Small intestine (tissue), 7 donors: ENCODE data around the gene EHMT1. TPM values are rescaled to one million over a fixed set of nuclear protein-coding genes. Genes with fewer than 3 reads are reported as not detected.

Source experiments
- DNase-seq, 2 donors: peaks; one replicate each; pipeline versions ENCODE4 v3.0.0 to v3.0.0-alpha.2; 2013
- FAIRE-seq: peaks from 2 replicates; lab custom pipeline; 2012; peaks lifted over from hg19 to GRCh38; lab: Jason Lieb, UNC
- H3K27ac ChIP-seq, 3 donors: one replicate each; pipeline ENCODE4 v1.5.1; 2013; ENCODE audit warnings: low read length in 2 of 3, mild to moderate bottlenecking in 2 of 3, control low read depth in 1 of 3, inconsistent platforms in 1 of 3, low read depth in 1 of 3, moderate library complexity in 1 of 3
- H3K27me3 ChIP-seq, 3 donors: one replicate each; pipeline ENCODE4 v1.6.1; 2013; ENCODE audit warnings: low read length in 3 of 3, inconsistent platforms in 1 of 3; ENCODE audit not compliant: control insufficient read depth in 3 of 3, insufficient read depth in 3 of 3
- H3K36me3 ChIP-seq, 3 donors: one replicate each; pipeline ENCODE4 v1.6.1; 2013; ENCODE audit warnings: low read length in 3 of 3, inconsistent platforms in 1 of 3, low read depth in 1 of 3, mild to moderate bottlenecking in 1 of 3, moderate library complexity in 1 of 3; ENCODE audit not compliant: control insufficient read depth in 3 of 3, insufficient read depth in 2 of 3
- H3K4me1 ChIP-seq, 3 donors: one replicate each; pipeline ENCODE4 v1.6.1; 2013; ENCODE audit warnings: low read length in 2 of 3, inconsistent platforms in 1 of 3, low read depth in 1 of 3, mild to moderate bottlenecking in 1 of 3, moderate library complexity in 1 of 3; ENCODE audit not compliant: control insufficient read depth in 3 of 3, insufficient read depth in 2 of 3
- H3K4me3 ChIP-seq, 3 donors: one replicate each; pipeline ENCODE4 v1.5.1; 2013; ENCODE audit warnings: low read length in 3 of 3, control low read depth in 1 of 3, inconsistent platforms in 1 of 3, low read depth in 1 of 3, mild to moderate bottlenecking in 1 of 3, moderate library complexity in 1 of 3
- H3K9me3 ChIP-seq, 2 donors: one replicate each; pipeline ENCODE4 v1.6.1; 2013; ENCODE audit warnings: low read depth in 1 of 2, low read length in 1 of 2; ENCODE audit not compliant: control insufficient read depth in 2 of 2, insufficient read depth in 1 of 2
- WGBS, 3 donors: extraction: QIAGEN DNeasy Blood & Tissue Kit; methylation state at CpG; one replicate each; pipeline ENCODE4 v1.1.7; 2013; 5-methylcytosine and 5-hydroxymethylcytosine counted together
- polyA plus RNA-seq, 4 donors: library from polyadenylated mRNA; stranded (reverse) in 3 of 4; unstranded in 1 of 4; fragments of 200-250 nt in 3 of 4; fragments of 120-200 nt in 1 of 4; gene quantifications; one replicate each; pipeline versions ENCODE4 v1.2.1 to v1.2.3, GENCODE V29; 2013
- donor health status: healthy with polysubstance abuse.
- donor health status: control.
- donor health status: control.
- donor health status: Bipolar disorder and iron deficiency.
- donor health status: healthy.

The EHMT1 gene
- polyA plus RNA-seq, 4 donors = 35.2 to 53.9 (median 39.1) TPM

- no peak for DNase-seq
- Histone ChIP-seq H3K27me3 (no peaks in the 10 kb centered on the region), H3K9me3 (peaks cover 0 to 12% of the 10 kb centered on the region in 2 donors), H3K27ac (no peak overlapping the region), H3K4me1 (no peaks in the 10 kb centered on the region), H3K36me3 (peaks cover 6 to 56% (median 16%) of the 10 kb centered on the region in 3 donors), H3K4me3 (no peak overlapping the region)
- 94 to 95% (median 94%) methylated on average over 10 of the region's 10 CpGs for WGBS, 3 donors
- no peak for FAIRE-seq
Measured at GRCh38 chr9:137750566-137750965, 131.8 kb downstream of the EHMT1 start.

- Histone ChIP-seq H3K4me3 (no peak overlapping the region), H3K9me3 (peaks cover 0 to 12% of the 10 kb centered on the region in 2 donors), H3K36me3 (peaks cover 6 to 54% (median 14%) of the 10 kb centered on the region in 3 donors), H3K27ac (no peak overlapping the region), H3K27me3 (no peaks in the 10 kb centered on the region), H3K4me1 (no peaks in the 10 kb centered on the region)
- DNase-seq = no peak
- WGBS, 3 donors = 94 to 98% (median 97%) methylated on average over 5 of the region's 5 CpGs
- FAIRE-seq = no peak
Measured at GRCh38 chr9:137751616-137752015, 132.8 kb downstream of the EHMT1 start.

DNA sequence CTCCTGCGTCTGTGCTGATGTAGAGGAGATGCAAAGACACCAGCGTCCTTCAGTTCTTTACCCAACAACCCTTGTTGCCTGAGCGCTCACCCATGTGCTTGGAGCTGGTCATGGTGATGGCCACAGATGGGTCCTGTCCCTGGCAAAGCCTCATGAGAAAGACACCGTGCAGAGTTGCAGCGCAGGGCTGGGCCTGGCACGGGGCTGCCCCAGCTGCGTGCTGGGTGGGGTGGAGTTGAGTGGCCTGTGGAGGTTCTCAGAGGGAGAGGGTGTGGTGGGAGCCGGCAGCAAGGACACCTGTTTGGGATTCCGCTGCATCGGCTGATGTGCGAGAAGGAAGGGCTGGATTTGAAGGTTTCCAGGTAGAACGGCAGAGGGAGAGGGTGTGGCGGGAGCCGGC lies 133.6 kb downstream of the EHMT1 start:
- FAIRE-seq = no peak
- H3K36me3 ChIP-seq = peaks cover 6 to 59% (median 14%) of the 10 kb centered on the region in 3 donors

DNA sequence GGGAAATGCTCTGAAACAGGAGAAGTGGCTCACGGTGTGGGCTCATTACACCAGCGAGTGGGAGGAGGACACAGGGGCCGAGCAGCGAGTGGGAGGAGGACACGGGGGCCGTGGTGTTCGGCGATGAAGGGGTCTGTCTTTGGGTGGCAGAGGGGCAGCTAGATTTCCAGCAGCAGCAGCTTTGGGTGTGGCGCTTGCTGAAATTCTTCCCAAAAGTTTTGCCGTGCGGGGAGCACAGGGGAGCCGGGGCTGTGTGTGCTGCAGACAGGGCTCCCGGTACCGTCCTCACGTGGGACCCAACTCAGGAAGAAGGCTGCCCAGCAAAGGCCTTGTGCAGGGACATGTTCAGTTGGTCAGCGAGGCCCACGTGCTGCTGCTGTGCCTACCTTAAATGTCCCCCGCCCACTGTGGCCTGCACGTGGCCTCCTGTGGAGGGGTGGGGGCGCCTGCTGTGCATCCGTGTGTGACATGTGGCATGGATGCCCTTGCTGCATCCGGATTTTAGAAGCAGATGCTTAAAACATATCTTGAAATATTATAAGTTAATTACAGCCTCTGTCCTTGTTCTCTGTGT lies 134.5 kb downstream of the EHMT1 start:
- 96 to 98% (median 97%) methylated on average over 22 of the region's 22 CpGs for WGBS, 3 donors
- FAIRE-seq (no peak), DNase-seq (no peak)
- no peaks in the 10 kb centered on the region for H3K27me3 ChIP-seq
- peaks cover 6 to 64% (median 14%) of the 10 kb centered on the region in 3 donors for H3K36me3 ChIP-seq
- no peak overlapping the region for H3K4me3 ChIP-seq
- peaks cover 0 to 12% of the 10 kb centered on the region in 2 donors for H3K9me3 ChIP-seq
- H3K27ac ChIP-seq = no peak overlapping the region
- H3K4me1 ChIP-seq = no peaks in the 10 kb centered on the region

More for the DNA sequence above, 133.6 kb downstream of the EHMT1 start:
- no peak overlapping the region for H3K4me3 ChIP-seq
- WGBS, 3 donors = 89 to 96% (median 94%) methylated on average over 13 to 14 of the region's 14 CpGs
- H3K27ac ChIP-seq = no peak overlapping the region
- H3K4me1 ChIP-seq = no peaks in the 10 kb centered on the region
- H3K27me3 ChIP-seq = no peaks in the 10 kb centered on the region
- peaks cover 0 to 12% of the 10 kb centered on the region in 2 donors for H3K9me3 ChIP-seq
- DNase-seq = no peak

DNA sequence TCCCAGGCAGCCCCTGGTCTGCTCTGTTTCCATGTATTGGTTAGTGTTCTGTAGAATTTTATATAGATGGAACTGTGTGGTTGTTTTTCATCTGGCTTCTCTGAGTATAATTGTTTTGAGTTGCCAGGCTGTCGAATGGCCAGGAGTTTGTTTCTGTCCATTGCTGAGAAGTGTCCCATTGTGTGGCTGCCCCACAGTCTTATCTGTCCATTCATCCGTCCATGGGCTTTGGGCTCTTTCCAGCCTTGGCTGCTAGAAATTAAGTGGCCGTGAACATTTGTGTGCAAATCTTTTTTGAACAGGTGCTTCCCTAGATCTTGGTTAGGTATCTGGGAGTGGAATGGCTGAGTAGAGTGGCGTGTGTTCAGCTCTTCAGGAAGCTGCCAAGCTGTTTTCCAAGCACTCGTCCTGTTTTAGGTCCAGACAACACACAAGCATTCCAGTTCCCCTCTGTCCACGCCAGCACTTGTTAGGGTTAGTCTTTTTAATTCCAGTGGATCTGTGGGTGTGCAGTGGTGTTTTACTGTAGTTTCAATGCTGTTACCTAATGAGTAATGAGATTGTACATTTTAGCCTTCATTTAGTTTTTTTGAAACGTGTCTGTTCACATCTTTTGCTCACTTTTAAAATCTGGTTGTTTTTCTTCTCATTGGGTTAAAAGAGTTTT lies 136.6 kb downstream of the EHMT1 start:
- no peak overlapping the region for H3K4me3 ChIP-seq
- H3K27me3 ChIP-seq = no peaks in the 10 kb centered on the region
- no peaks in the 10 kb centered on the region for H3K4me1 ChIP-seq
- 97 to 99% (median 98%) methylated on average over 7 of the region's 7 CpGs for WGBS, 3 donors
- DNase-seq (no peak), FAIRE-seq (no peak)
- H3K9me3 ChIP-seq = peaks cover 0 to 12% of the 10 kb centered on the region in 2 donors
- peaks cover 14 to 78% (median 16%) of the 10 kb centered on the region in 3 donors for H3K36me3 ChIP-seq
- no peak overlapping the region for H3K27ac ChIP-seq

- Histone ChIP-seq H3K27ac (no peak overlapping the region), H3K4me3 (no peak overlapping the region), H3K27me3 (no peaks in the 10 kb centered on the region), H3K36me3 (peaks cover 15 to 82% (median 16%) of the 10 kb centered on the region in 3 donors), H3K4me1 (no peaks in the 10 kb centered on the region), H3K9me3 (peaks cover 0 to 12% of the 10 kb centered on the region in 2 donors)
- FAIRE-seq (no peak), DNase-seq (no peak)
- WGBS, 3 donors = 87 to 95% (median 91%) methylated on average over 13 of the region's 13 CpGs
Measured at GRCh38 chr9:137756045-137756744, 137.4 kb downstream of the EHMT1 start.

DNA sequence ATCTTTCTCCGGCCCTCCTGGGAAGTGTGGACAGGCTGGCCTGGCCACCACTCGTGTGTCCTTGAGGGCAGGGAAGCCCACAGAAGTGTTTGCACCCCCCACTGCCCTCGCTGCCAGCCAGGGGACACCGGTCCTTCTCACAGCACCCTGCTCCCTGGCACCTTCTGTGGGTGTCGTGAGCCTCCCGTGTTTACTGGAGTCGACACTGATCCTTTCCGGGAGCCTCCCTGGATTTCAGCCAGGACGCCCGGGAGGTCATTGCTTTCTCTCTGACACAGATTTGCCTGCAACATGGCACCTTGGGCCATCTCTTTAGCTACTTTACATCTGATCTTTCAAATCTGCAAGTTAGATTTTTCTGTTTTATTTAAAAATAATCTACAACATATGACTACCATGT lies 138.3 kb downstream of the EHMT1 start:
- Histone ChIP-seq H3K4me3 (no peak overlapping the region), H3K9me3 (peaks cover 0 to 12% of the 10 kb centered on the region in 2 donors), H3K36me3 (peaks cover 14 to 77% (median 17%) of the 10 kb centered on the region in 3 donors), H3K27me3 (no peaks in the 10 kb centered on the region), H3K27ac (no peak overlapping the region), H3K4me1 (no peaks in the 10 kb centered on the region)
- no peak for DNase-seq
- 88 to 91% (median 90%) methylated on average over 10 of the region's 10 CpGs for WGBS, 3 donors
- FAIRE-seq = no peak

- H3K9me3 ChIP-seq = peaks cover 0 to 12% of the 10 kb centered on the region in 2 donors
- DNase-seq = no peak
Measured at GRCh38 chr9:137757613-137758029, 138.8 kb downstream of the EHMT1 start.

More at GRCh38 chr9:137757613-137758029, 138.8 kb downstream of the EHMT1 start:
- H3K36me3 ChIP-seq = peaks cover 12 to 77% (median 17%) of the 10 kb centered on the region in 3 donors
- H3K4me3 ChIP-seq = no peak overlapping the region
- H3K27ac ChIP-seq = peak overlapping the region in 1 of 3 donors; percentile 38
- FAIRE-seq = no peak
- H3K27me3 ChIP-seq = no peaks in the 10 kb centered on the region
- 77 to 85% (median 85%) methylated on average over 9 of the region's 9 CpGs for WGBS, 3 donors
- H3K4me1 ChIP-seq = no peaks in the 10 kb centered on the region
